ENCODE measurements around the gene CBX6. TPM values are rescaled to one million over a fixed set of nuclear protein-coding genes. Genes with fewer than 3 reads are reported as not detected.

CBX6 gene
- total RNA-seq, 1 experiment from 2014 or later: 55.9 TPM

DNA sequence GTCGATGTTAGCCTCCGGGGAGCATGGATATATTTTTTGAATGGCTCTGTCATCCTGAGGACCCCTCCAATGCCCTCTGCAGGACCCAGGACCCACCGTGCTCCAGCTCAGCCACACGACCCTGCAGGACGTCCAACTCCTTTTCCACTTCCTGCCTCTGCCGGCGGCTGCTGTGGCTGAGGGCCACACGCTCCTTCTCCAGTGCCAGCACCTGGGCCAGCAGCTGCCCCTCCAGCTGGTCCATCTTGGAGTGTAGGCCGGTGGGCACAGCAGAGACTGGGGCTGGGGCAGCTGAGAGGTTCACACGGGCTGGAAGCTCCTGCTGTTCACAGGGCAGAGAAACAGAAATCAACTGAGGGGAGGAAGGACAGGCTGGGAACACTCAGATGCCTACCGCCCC is 43.8 kb downstream of the CBX6 start:
- Histone ChIP-seq H3K9me3 (no peaks in the 10 kb centered on the region), H3K36me3 (ENCODE audit: control insufficient read depth, insufficient read depth, low read length) (no peaks in the 10 kb centered on the region; the same call in 1 of the 2 replicates), H3K27me3 (replicated peaks; ENCODE audit: control insufficient read depth, insufficient read depth, low read length) (no peaks in the 10 kb centered on the region), H3K4me3 (ENCODE audit: low read depth, low read length) (no peak overlapping the region), H3K4me1 (no peaks in the 10 kb centered on the region)
- TF ChIP-seq, protein P1, sequence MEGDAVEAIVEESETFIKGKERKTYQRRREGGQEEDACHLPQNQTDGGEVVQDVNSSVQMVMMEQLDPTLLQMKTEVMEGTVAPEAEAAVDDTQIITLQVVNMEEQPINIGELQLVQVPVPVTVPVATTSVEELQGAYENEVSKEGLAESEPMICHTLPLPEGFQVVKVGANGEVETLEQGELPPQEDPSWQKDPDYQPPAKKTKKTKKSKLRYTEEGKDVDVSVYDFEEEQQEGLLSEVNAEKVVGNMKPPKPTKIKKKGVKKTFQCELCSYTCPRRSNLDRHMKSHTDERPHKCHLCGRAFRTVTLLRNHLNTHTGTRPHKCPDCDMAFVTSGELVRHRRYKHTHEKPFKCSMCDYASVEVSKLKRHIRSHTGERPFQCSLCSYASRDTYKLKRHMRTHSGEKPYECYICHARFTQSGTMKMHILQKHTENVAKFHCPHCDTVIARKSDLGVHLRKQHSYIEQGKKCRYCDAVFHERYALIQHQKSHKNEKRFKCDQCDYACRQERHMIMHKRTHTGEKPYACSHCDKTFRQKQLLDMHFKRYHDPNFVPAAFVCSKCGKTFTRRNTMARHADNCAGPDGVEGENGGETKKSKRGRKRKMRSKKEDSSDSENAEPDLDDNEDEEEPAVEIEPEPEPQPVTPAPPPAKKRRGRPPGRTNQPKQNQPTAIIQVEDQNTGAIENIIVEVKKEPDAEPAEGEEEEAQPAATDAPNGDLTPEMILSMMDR (IDR thresholded peaks at IDR 0.05; ENCODE audit: insufficient read depth in 1 of 2, low read depth in 1 of 2, low read length in 1 of 2, severe bottlenecking in 1 of 2, unreplicated experiment in 1 of 2): no peak
- ChIA-PET CTCF (no interaction called here), POLR2A (no interaction called here)
- intact Hi-C loops (cut with micrococcal nuclease; ENCODE audit: unreplicated experiment): no loop called here
- no peaks in the 10 kb centered on the region for H3K4me1 Mint-ChIP-seq (ENCODE audit: low read depth, unreplicated experiment)
- no TSS peak for BruUV-seq (replicated peaks)
- H3K4me3 Mint-ChIP-seq (ENCODE audit: unreplicated experiment): no peak overlapping the region
- no peaks in the 10 kb centered on the region for H3K9me3 Mint-ChIP-seq (ENCODE audit: unreplicated experiment)
- no peaks in the 10 kb centered on the region for H3K27me3 Mint-ChIP-seq (ENCODE audit: insufficient read depth, unreplicated experiment)
- DNase-seq: no peak
- H3K27ac Mint-ChIP-seq (ENCODE audit: unreplicated experiment): no peak overlapping the region
- H3K36me3 Mint-ChIP-seq (ENCODE audit: insufficient read depth, unreplicated experiment): no peaks in the 10 kb centered on the region

DNA sequence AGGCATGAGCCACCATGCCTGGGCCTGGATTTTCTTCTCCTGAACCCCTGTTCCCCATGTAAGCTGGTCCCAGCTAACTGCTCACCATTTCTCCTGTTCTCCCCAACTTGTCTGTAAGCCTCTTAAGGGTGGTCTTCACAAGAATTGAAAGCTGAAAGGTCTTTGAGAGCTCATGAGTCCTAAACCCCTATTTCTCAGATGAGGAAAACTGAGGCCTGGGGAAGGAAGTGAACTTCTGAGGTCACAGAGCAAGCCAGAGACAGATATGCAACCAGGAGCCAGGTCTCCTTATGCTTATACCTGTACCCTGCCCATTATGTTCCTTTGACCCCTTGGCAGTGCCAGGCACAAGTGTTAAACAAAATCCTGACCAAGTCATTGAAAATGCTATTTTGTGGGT is 44.5 kb downstream of the CBX6 start:
- intact Hi-C loops (cut with micrococcal nuclease; ENCODE audit: unreplicated experiment): no loop called here
- BruUV-seq (replicated peaks): no TSS peak
- Mint-ChIP-seq H3K4me1 (ENCODE audit: low read depth, unreplicated experiment) (no peaks in the 10 kb centered on the region), H3K27ac (ENCODE audit: unreplicated experiment) (no peak overlapping the region), H3K27me3 (ENCODE audit: insufficient read depth, unreplicated experiment) (no peaks in the 10 kb centered on the region), H3K4me3 (ENCODE audit: unreplicated experiment) (no peak overlapping the region), H3K9me3 (ENCODE audit: unreplicated experiment) (no peaks in the 10 kb centered on the region), H3K36me3 (ENCODE audit: insufficient read depth, unreplicated experiment) (no peaks in the 10 kb centered on the region)
- no peaks in the 10 kb centered on the region for H3K9me3 ChIP-seq
- H3K36me3 ChIP-seq (ENCODE audit: control insufficient read depth, insufficient read depth, low read length): no peaks in the 10 kb centered on the region; the same call in 1 of the 2 replicates
- H3K27me3 ChIP-seq (replicated peaks; ENCODE audit: control insufficient read depth, insufficient read depth, low read length): no peaks in the 10 kb centered on the region
- TF ChIP-seq, protein P1 (IDR thresholded peaks at IDR 0.05; ENCODE audit: insufficient read depth in 1 of 2, low read depth in 1 of 2, low read length in 1 of 2, severe bottlenecking in 1 of 2, unreplicated experiment in 1 of 2): no peak
- no peaks in the 10 kb centered on the region for H3K4me1 ChIP-seq
- H3K4me3 ChIP-seq (ENCODE audit: low read depth, low read length): no peak overlapping the region
- ChIA-PET CTCF (interaction anchor here (0.6 kb wide), 1 partner anchor 122 kb away, joined by 3 read pairs; the partner anchor contains the start of gene GTPBP1), POLR2A (no interaction called here)
- DNase-seq: no peak

DNA sequence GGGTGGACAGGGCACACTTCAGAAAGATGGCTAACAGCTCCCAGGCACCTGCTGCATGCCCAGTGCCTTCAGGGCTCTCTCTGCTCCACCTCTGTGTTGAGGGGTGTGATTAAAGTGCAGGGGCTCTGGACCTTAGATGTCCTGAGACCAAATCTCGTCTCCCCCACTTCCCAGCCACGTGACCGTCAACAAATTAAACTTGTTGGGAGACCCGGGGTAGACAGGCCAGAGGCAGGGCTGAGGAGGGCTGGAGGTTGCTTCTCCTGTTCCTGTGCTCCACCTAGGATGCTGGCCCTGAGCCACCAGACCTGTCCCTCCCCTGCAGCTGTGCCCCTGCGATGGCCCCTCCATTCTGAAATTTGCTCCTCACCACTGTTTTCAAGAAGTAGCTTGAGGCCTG is 45.2 kb downstream of the CBX6 start:
- no peaks in the 10 kb centered on the region for H3K27me3 ChIP-seq (replicated peaks; ENCODE audit: control insufficient read depth, insufficient read depth, low read length)
- H3K9me3 ChIP-seq: no peaks in the 10 kb centered on the region
- H3K27ac Mint-ChIP-seq (ENCODE audit: unreplicated experiment): no peak overlapping the region
- POLR2A ChIA-PET: no interaction called here
- no peak overlapping the region for H3K4me3 Mint-ChIP-seq (ENCODE audit: unreplicated experiment)
- no TSS peak for BruUV-seq (replicated peaks)
- no peaks in the 10 kb centered on the region for H3K36me3 Mint-ChIP-seq (ENCODE audit: insufficient read depth, unreplicated experiment)
- H3K27me3 Mint-ChIP-seq (ENCODE audit: insufficient read depth, unreplicated experiment): no peaks in the 10 kb centered on the region
- intact Hi-C loops (cut with micrococcal nuclease; ENCODE audit: unreplicated experiment): no loop called here
- TF ChIP-seq, protein P1 (IDR thresholded peaks at IDR 0.05; ENCODE audit: insufficient read depth in 1 of 2, low read depth in 1 of 2, low read length in 1 of 2, severe bottlenecking in 1 of 2, unreplicated experiment in 1 of 2): no peak
- CTCF ChIA-PET: interaction anchor here (0.6 to 1.4 kb wide), 5 partner anchors 17 to 1459 kb away, joined by 3 to 9 read pairs (median 3); partner anchors contain the start of gene NPTXR
- H3K36me3 ChIP-seq (ENCODE audit: control insufficient read depth, insufficient read depth, low read length): no peaks in the 10 kb centered on the region; the same call in 1 of the 2 replicates
- no peaks in the 10 kb centered on the region for H3K4me1 ChIP-seq
- DNase-seq: no peak
- H3K4me3 ChIP-seq (ENCODE audit: low read depth, low read length): no peak overlapping the region
- no peaks in the 10 kb centered on the region for H3K4me1 Mint-ChIP-seq (ENCODE audit: low read depth, unreplicated experiment)
- no peaks in the 10 kb centered on the region for H3K9me3 Mint-ChIP-seq (ENCODE audit: unreplicated experiment)
